VCaP (cell line): Measurements from ENCODE around the gene OTC.
A peak's percentile ranks its signal among the peaks of the same experiment; 100 is the strongest.

Experiments used
- H3K27ac ChIP-seq: fragments of 450-650 bp; 2 replicates; pipeline ENCODE4 v1.5.1; 2017
- CTCF ChIP-seq: fragments of 450-650 bp; conservative IDR thresholded peaks from 2 replicates; pipeline ENCODE4 v1.5.1; 2017; ENCODE audit warnings: mild to moderate bottlenecking, moderate library complexity

Gene OTC

GRCh38 chrX:38356401-38356800 lies 4.0 kb downstream of the OTC start:
- TF ChIP-seq CTCF, result no peak
- no peak overlapping the region for H3K27ac ChIP-seq

GRCh38 chrX:38357747-38358673 lies 5.6 kb downstream of the OTC start:
- H3K27ac ChIP-seq, result no peak overlapping the region
- no peak for TF ChIP-seq CTCF

- H3K27ac ChIP-seq, result no peak overlapping the region
- no peak for TF ChIP-seq CTCF
These were observed 10.6 kb downstream of the OTC start for GRCh38 chrX:38363046-38363445.

GRCh38 chrX:38365954-38366353 lies 13.6 kb downstream of the OTC start:
- no peak for TF ChIP-seq CTCF
- no peak overlapping the region for H3K27ac ChIP-seq

- no peak for TF ChIP-seq CTCF
- H3K27ac ChIP-seq, result no peak overlapping the region
These were observed 16.4 kb downstream of the OTC start for GRCh38 chrX:38368774-38369173.

GRCh38 chrX:38371641-38372040 lies 19.2 kb downstream of the OTC start:
- no peak for TF ChIP-seq CTCF
- H3K27ac ChIP-seq, result 0 out of 2 replicates have a peak overlapping the region, but pooled peaks have one; percentile 5

GRCh38 chrX:38374431-38374830 lies 22.0 kb downstream of the OTC start:
- no peak for TF ChIP-seq CTCF
- H3K27ac ChIP-seq, result no peak overlapping the region
